Mesendoderm (in vitro differentiated cells): Measurements from ENCODE around the gene GMEB2.

Experiments used
- DNase-seq: peaks from one replicate; pipeline ENCODE4 v3.0.0; 2013
- H2AK5ac ChIP-seq: 2 replicates; pipeline ENCODE4 v1.6.1; 2013; ENCODE audit warnings: low read length, inconsistent platforms
- H2BK120ac ChIP-seq: 2 replicates; pipeline ENCODE4 v1.6.1; 2013; ENCODE audit warnings: low read depth, mild to moderate bottlenecking, low read length, moderate library complexity, mixed read lengths
- H2BK15ac ChIP-seq: replicated peaks from 2 replicates; pipeline ENCODE4 v1.6.1; 2013; ENCODE audit warnings: low read depth, mild to moderate bottlenecking, moderate library complexity
- H2BK5ac ChIP-seq: 2 replicates; pipeline ENCODE4 v1.6.1; 2013; ENCODE audit warnings: low read length, inconsistent platforms
- H3K18ac ChIP-seq: 2 replicates; pipeline ENCODE4 v1.6.1; 2013; ENCODE audit warnings: mild to moderate bottlenecking, low read length, mixed read lengths
- H3K23ac ChIP-seq: one replicate; pipeline ENCODE4 v1.6.1; 2013; ENCODE audit warnings: low read length
- H3K27ac ChIP-seq: 2 replicates; pipeline ENCODE4 v1.5.1; 2013; ENCODE audit warnings: low read depth, mild to moderate bottlenecking, inconsistent platforms, low read length, moderate library complexity
- H3K27me3 ChIP-seq: 2 replicates; pipeline ENCODE4 v1.6.1; 2013; ENCODE audit warnings: low read length, control low read depth, mild to moderate bottlenecking, inconsistent platforms; ENCODE audit not compliant: insufficient read depth, poor library complexity
- H3K36me3 ChIP-seq: 2 replicates; pipeline ENCODE4 v1.6.1; 2013; ENCODE audit warnings: low read length, inconsistent platforms; ENCODE audit not compliant: control insufficient read depth, insufficient read depth
- H3K4ac ChIP-seq: one replicate; pipeline ENCODE4 v1.6.1; 2013; ENCODE audit warnings: low read depth, mild to moderate bottlenecking, low read length, moderate library complexity
- H3K4me1 ChIP-seq: 2 replicates; pipeline ENCODE4 v1.6.1; 2013; ENCODE audit warnings: low read depth, low read length, inconsistent platforms; ENCODE audit not compliant: control insufficient read depth
- H3K4me2 ChIP-seq: 2 replicates; pipeline ENCODE4 v1.6.1; 2013; ENCODE audit warnings: low read length
- H3K4me3 ChIP-seq: 2 replicates; pipeline ENCODE4 v1.5.1; 2013; ENCODE audit warnings: mild to moderate bottlenecking, low read length
- H3K56ac ChIP-seq: one replicate; pipeline ENCODE4 v1.6.1; 2013; ENCODE audit warnings: low read length
- H3K79me1 ChIP-seq: 2 replicates; pipeline ENCODE4 v1.6.1; 2013; ENCODE audit warnings: low read length, inconsistent platforms
- H3K79me2 ChIP-seq: 2 replicates; pipeline ENCODE4 v1.6.1; 2013; ENCODE audit warnings: mild to moderate bottlenecking, low read length; ENCODE audit not compliant: control insufficient read depth, insufficient read depth
- H3K9ac ChIP-seq: 2 replicates; pipeline ENCODE4 v1.6.1; 2013; ENCODE audit warnings: low read length, inconsistent platforms
- H4K5ac ChIP-seq: one replicate; pipeline ENCODE4 v1.6.1; 2013; ENCODE audit warnings: low read length
- H4K8ac ChIP-seq: one replicate; pipeline ENCODE4 v1.6.1; 2013; ENCODE audit warnings: low read depth, mild to moderate bottlenecking, control low read depth, low read length, moderate library complexity
- WGBS: extraction: QIAGEN DNeasy Blood & Tissue Kit; methylation state at CpG from one replicate; pipeline ENCODE4 v1.1.7; 2013; ENCODE audit warnings: low lambda C conversion rate, missing lambda C conversion rate; ENCODE audit not compliant: insufficient coverage; ENCODE audit errors: extremely low coverage; 5-methylcytosine and 5-hydroxymethylcytosine counted together

The GMEB2 gene

GRCh38 chr20:63578224-63579016 lies 48.5 kb downstream of the GMEB2 start:
- H2BK5ac ChIP-seq = no peak overlapping the region
- H3K4me1 ChIP-seq = no peaks in the 10 kb centered on the region
- H3K27me3 ChIP-seq = no peaks in the 10 kb centered on the region
- H3K4ac ChIP-seq = no peak overlapping the region
- H3K18ac ChIP-seq = no peak overlapping the region
- no peak overlapping the region for H3K56ac ChIP-seq
- H3K4me3 ChIP-seq = no peak overlapping the region
- H3K36me3 ChIP-seq = no peaks in the 10 kb centered on the region
- H2BK120ac ChIP-seq = no peak overlapping the region
- no peaks in the 10 kb centered on the region for H3K79me1 ChIP-seq
- H4K8ac ChIP-seq = no peak overlapping the region
- H3K27ac ChIP-seq = no peak overlapping the region
- no peak overlapping the region for H3K23ac ChIP-seq
- no peak overlapping the region for H2AK5ac ChIP-seq
- no peak overlapping the region for H3K9ac ChIP-seq
- H4K5ac ChIP-seq = no peak overlapping the region
- no peak overlapping the region for H3K4me2 ChIP-seq
- no peaks in the 10 kb centered on the region for H3K79me2 ChIP-seq
- WGBS = no CpG with 5 or more reads among the region's 26 CpGs
- no peak overlapping the region for H2BK15ac ChIP-seq
- DNase-seq = no peak

- no peaks in the 10 kb centered on the region for H3K4me1 ChIP-seq
- H3K56ac ChIP-seq = no peak overlapping the region
- H3K27me3 ChIP-seq = no peaks in the 10 kb centered on the region
- no peak for DNase-seq
- no peak overlapping the region for H4K5ac ChIP-seq
- H3K18ac ChIP-seq = no peak overlapping the region
- no peak overlapping the region for H2AK5ac ChIP-seq
- H2BK5ac ChIP-seq = no peak overlapping the region
- no peak overlapping the region for H3K4me2 ChIP-seq
- no peak overlapping the region for H3K27ac ChIP-seq
- no peak overlapping the region for H3K23ac ChIP-seq
- no peaks in the 10 kb centered on the region for H3K79me2 ChIP-seq
- no peak overlapping the region for H3K9ac ChIP-seq
- H4K8ac ChIP-seq = no peak overlapping the region
- WGBS = no CpG with 5 or more reads among the region's 19 CpGs
- no peak overlapping the region for H3K4me3 ChIP-seq
- no peak overlapping the region for H3K4ac ChIP-seq
- H3K79me1 ChIP-seq = no peaks in the 10 kb centered on the region
- H2BK15ac ChIP-seq = no peak overlapping the region
- no peak overlapping the region for H2BK120ac ChIP-seq
- H3K36me3 ChIP-seq = no peaks in the 10 kb centered on the region
Measured at GRCh38 chr20:63577317-63577894, 49.5 kb downstream of the GMEB2 start.

- Histone ChIP-seq H3K36me3 (no peaks in the 10 kb centered on the region), H4K8ac (no peak overlapping the region), H3K4ac (no peak overlapping the region), H3K4me3 (no peak overlapping the region), H3K27me3 (no peaks in the 10 kb centered on the region), H3K9ac (no peak overlapping the region), H3K27ac (no peak overlapping the region), H3K56ac (no peak overlapping the region), H3K18ac (no peak overlapping the region), H2BK120ac (no peak overlapping the region), H3K4me2 (no peak overlapping the region), H2BK5ac (no peak overlapping the region), H3K4me1 (no peaks in the 10 kb centered on the region), H3K79me2 (no peaks in the 10 kb centered on the region), H2BK15ac (no peak overlapping the region), H3K23ac (no peak overlapping the region), H4K5ac (no peak overlapping the region), H3K79me1 (no peaks in the 10 kb centered on the region), H2AK5ac (no peak overlapping the region)
- no peak for DNase-seq
- WGBS = no CpG with 5 or more reads among the region's 7 CpGs
Measured at GRCh38 chr20:63576311-63576710, 50.6 kb downstream of the GMEB2 start.

GRCh38 chr20:63574829-63575743 lies 51.8 kb downstream of the GMEB2 start:
- Histone ChIP-seq H3K4ac (no peak overlapping the region), H3K27me3 (no peaks in the 10 kb centered on the region), H3K36me3 (no peaks in the 10 kb centered on the region), H3K4me2 (no peak overlapping the region), H3K27ac (no peak overlapping the region), H2AK5ac (no peak overlapping the region), H3K4me1 (no peaks in the 10 kb centered on the region), H4K5ac (no peak overlapping the region), H3K9ac (no peak overlapping the region), H3K23ac (no peak overlapping the region), H4K8ac (no peak overlapping the region), H3K4me3 (no peak overlapping the region), H2BK120ac (no peak overlapping the region), H3K79me1 (no peaks in the 10 kb centered on the region), H2BK5ac (no peak overlapping the region), H3K56ac (peak overlapping the region; percentile 86), H2BK15ac (no peak overlapping the region), H3K18ac (no peak overlapping the region), H3K79me2 (no peaks in the 10 kb centered on the region)
- no peak for DNase-seq
- no CpG with 5 or more reads among the region's 28 CpGs for WGBS

- Histone ChIP-seq H3K9ac (peak within 1 kb of the TSS; percentile 85), H3K36me3 (no peaks in the 10 kb centered on the region), H2BK15ac (no peak within 1 kb of the TSS), H2BK5ac (peak within 1 kb of the TSS; percentile 59), H3K79me2 (no peaks in the 10 kb centered on the region), H2BK120ac (no peak within 1 kb of the TSS), H4K5ac (no peak within 1 kb of the TSS), H3K27ac (no peak within 1 kb of the TSS), H4K8ac (no peak within 1 kb of the TSS), H3K4me2 (peak within 1 kb of the TSS; percentile 91), H3K4ac (peak within 1 kb of the TSS; percentile 60), H3K4me1 (no peaks in the 10 kb centered on the region), H2AK5ac (no peak within 1 kb of the TSS), H3K4me3 (peak within 1 kb of the TSS; percentile 54), H3K18ac (peak within 1 kb of the TSS; percentile 25), H3K79me1 (no peaks in the 10 kb centered on the region), H3K23ac (no peak within 1 kb of the TSS), H3K56ac (peak within 1 kb of the TSS; percentile 90), H3K27me3 (no peaks in the 10 kb centered on the region)
- WGBS = no CpG with 5 or more reads among the region's 40 CpGs
- DNase-seq = peak; percentile 67
Measured at GRCh38 chr20:63574156-63574828, 52.6 kb downstream of the GMEB2 start, which contains the start of gene HELZ2. HELZ2 (minus strand) TSS chr20:63574239; CDS start chr20:63572385, 1,854 bp downstream.
